WTC11 (cell line): ENCODE results near the gene P2RX6.

ENCODE experiments used
- CTCF ChIP-seq: fragments of 200-600 bp; IDR thresholded peaks from 2 replicates; pipeline ENCODE4 v1.8.0; 2022; ENCODE audit warnings: antibody characterized with exemption
- ESRRA ChIP-seq: sonication (generic); formaldehyde crosslinking; IDR thresholded peaks from 2 replicates; pipeline ENCODE4 v1.8.1; 2022; ENCODE audit warnings: mild to moderate bottlenecking, missing genetic modification reagents, borderline replicate concordance
- FOXP1 ChIP-seq: sonication (generic); formaldehyde crosslinking; IDR thresholded peaks from 2 replicates; pipeline ENCODE4 v1.8.0; 2022; ENCODE audit warnings: missing genetic modification reagents, mild to moderate bottlenecking, moderate library complexity, borderline replicate concordance
- TEAD1 ChIP-seq: sonication (generic); formaldehyde crosslinking; IDR thresholded peaks from 2 replicates; pipeline ENCODE4 v1.8.0; 2022; ENCODE audit warnings: mild to moderate bottlenecking, missing genetic modification reagents

DNA sequence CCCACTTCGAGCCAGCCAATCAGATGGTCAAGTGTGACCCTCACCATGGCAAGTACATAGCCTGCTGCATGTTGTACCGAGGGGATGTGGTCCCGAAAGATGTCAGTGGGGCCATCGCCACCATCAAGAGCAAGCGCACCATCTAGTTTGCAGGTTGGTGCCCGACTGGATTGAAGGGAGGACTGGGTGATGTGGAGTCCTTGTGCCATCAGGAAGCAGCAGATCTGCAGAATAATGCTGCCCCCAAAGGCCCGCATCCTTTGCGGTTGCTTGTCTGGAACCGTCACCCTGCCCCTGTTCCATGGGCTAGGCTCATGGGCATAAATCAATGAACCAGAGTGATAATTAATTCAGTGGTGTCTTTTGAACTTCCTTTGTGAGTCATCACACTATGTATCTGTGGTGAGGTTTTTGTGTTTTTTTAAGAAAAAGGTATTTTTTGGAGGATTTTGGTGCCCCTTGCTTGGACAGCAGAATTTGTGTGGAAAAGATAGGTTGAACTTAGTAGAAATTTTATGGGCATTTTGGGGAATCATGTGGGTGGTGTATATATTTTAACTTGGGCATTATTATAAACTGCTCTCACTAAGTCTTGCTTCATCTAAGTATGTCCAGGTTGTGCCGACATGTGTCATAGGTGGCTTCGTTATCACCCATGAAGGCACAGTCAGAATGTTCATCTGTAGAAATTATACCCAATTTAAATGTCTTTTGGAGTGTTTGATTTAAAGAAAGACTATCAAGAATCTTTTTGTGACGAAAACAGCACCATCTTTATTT, 53.1 kb downstream of the P2RX6 start:
- TF ChIP-seq TEAD1 (CRISPR knock-in tag) = no peak
- no peak for TF ChIP-seq CTCF
- no peak for TF ChIP-seq ESRRA (CRISPR knock-in tag)
- TF ChIP-seq FOXP1 (CRISPR knock-in tag) = no peak
